HL-60 (cell line): ENCODE measurements around the gene KAZALD1.

ENCODE experiments used
- DNase-seq, 2 experiments: peaks; one replicate each; pipeline ENCODE4 v3.0.0-alpha.2; 2010 to 2020; ENCODE audit warnings: low read depth in 1 of 2, low spot score in 1 of 2
- H3K27ac ChIP-seq: fragments of 250-450 bp; sonication (Bioruptor Pico); replicated peaks from 2 replicates; pipeline ENCODE4 v1.5.1; 2020; ENCODE audit warnings: mild to moderate bottlenecking, moderate library complexity
- H3K27me3 ChIP-seq: fragments of 250-450 bp; sonication (Bioruptor Pico); 2 replicates; pipeline ENCODE4 v1.5.1; 2021; ENCODE audit warnings: mild to moderate bottlenecking, moderate library complexity; ENCODE audit not compliant: insufficient read depth, poor library complexity, severe bottlenecking
- H3K4me3 ChIP-seq: replicated peaks from 2 replicates; pipeline ENCODE4 v1.5.1; 2011; ENCODE audit warnings: mild to moderate bottlenecking, control low read depth, low read length; ENCODE audit not compliant: insufficient read depth
- CTCF ChIP-seq: IDR thresholded peaks from one replicate; pipeline ENCODE4 v1.5.1; 2011; ENCODE audit warnings: low read length, control low read depth, inconsistent platforms; ENCODE audit not compliant: insufficient read depth
- GABPA ChIP-seq: IDR thresholded peaks from 2 replicates; pipeline ENCODE4 v1.6.1; 2012; ENCODE audit warnings: low read depth
- POLR2AphosphoS5 ChIP-seq: IDR thresholded peaks from 2 replicates; pipeline ENCODE4 v1.6.1; 2012; ENCODE audit warnings: low read depth
- REST ChIP-seq: IDR thresholded peaks from 2 replicates; pipeline ENCODE4 v1.6.1; 2012; ENCODE audit warnings: low read depth; ENCODE audit not compliant: insufficient replicate concordance
- SPI1 ChIP-seq: IDR thresholded peaks from 2 replicates; pipeline ENCODE4 v1.6.1; 2012; ENCODE audit warnings: low read depth, mild to moderate bottlenecking, borderline replicate concordance

The KAZALD1 gene

DNA sequence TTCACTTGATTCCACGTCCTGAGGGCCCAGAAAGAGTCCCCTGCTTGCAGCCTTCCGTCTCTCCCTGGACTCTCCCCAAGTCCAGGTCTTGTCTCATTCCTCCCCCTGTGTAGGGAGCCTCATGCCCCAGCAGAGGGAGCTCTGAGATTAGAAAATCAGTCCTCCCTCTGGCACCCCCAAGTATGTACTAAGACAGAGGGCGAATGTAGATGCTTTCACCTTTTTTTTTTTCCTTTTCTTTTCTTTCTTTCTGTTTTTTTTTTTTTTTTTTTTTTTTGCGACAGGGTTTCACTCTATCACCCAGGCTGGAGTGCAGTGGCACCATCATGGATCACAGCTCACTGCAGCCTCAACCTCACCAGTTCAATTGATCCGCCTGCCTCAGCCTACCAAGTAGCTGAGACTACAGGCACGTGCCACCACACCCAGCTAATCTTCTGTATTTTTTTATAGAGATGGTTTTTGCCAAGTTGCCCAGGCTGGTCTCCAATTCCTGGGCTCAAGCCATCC lies 20.5 kb upstream of the KAZALD1 start:
- no peaks in the 10 kb centered on the region for H3K27me3 ChIP-seq
- DNase-seq: peak; percentile 59 to 86
- TF ChIP-seq CTCF (peak; percentile 84), SPI1 (no peak)
- no peak overlapping the region for H3K4me3 ChIP-seq
- no peak overlapping the region for H3K27ac ChIP-seq

GRCh38 chr10:101042118-101042517 lies 19.7 kb upstream of the KAZALD1 start:
- no peak overlapping the region for H3K27ac ChIP-seq
- no peak for DNase-seq
- H3K4me3 ChIP-seq: peak overlapping the region; percentile 46
- no peaks in the 10 kb centered on the region for H3K27me3 ChIP-seq
- TF ChIP-seq REST (no peak), POLR2AphosphoS5 (no peak), GABPA (no peak), CTCF (no peak), SPI1 (no peak)

DNA sequence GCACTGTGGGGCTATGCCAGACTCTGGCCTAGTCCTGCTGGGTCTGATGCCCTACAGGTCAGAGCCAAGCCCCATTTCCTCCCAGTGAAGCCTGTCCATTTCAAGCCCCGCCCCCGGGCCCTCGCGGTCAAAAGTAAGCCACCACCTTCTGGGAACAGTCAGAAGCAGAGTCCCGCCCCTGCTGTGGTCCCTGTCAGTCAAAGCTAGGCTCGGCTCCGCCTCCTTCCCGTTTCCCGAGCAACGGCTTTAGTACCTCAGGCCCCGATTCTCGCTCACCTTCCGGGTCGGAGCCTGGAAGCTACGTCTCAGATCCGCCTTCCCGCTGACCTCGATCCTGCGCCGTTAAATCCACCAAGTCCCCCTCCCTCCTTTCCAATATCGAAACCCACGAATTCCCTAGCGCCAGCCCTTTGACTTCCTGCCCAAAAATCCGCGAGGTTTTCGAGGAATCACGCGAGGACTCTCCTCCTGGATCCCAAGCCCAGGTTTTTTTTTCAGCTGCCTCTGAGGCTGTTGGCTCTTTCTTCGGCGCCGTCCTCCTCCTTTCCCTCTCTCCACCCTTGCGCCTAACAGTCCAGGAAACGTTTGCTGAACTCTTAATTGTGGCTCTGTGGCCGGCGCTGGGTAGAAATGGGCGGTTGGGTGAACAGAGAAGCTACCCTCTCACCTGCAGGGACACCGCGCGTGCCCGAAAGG lies 19.0 kb upstream of the KAZALD1 start:
- peak; percentile 90 to 95 for DNase-seq
- peak overlapping the region; percentile 67 for H3K27ac ChIP-seq
- TF ChIP-seq SPI1 (no peak), GABPA (0 out of 2 replicates have a peak, but pooled peaks have one; percentile 32), REST (no peak), POLR2AphosphoS5 (peak; percentile 69; the same call in 1 of the 2 replicates), CTCF (no peak)

More for the DNA sequence above, 19.0 kb upstream of the KAZALD1 start:
- Histone ChIP-seq H3K27me3 (no peaks in the 10 kb centered on the region), H3K4me3 (peak overlapping the region; percentile 46)
